CD4-positive, alpha-beta T cell (primary cell): Measurements from ENCODE around the gene GJD4. TPM values are rescaled to one million over a fixed set of nuclear protein-coding genes. Genes with fewer than 3 reads are reported as not detected.

Experiments
- ATAC-seq: fragments of 200-7000 bp; cut with Tn5 transposase; one replicate; pipeline ENCODE4 v1.10.0; 2022; ENCODE audit warnings: mild to moderate bottlenecking; ENCODE audit not compliant: poor library complexity
- CTCF ChIA-PET: fragments of 350-600 bp; sonication (Branson Sonifier 250); formaldehyde crosslinking; loops from one replicate; lab custom pipeline; 2021; ENCODE audit warnings: antibody characterized with exemption, inconsistent platforms; lab: Charles Lee
- POLR2A ChIA-PET: fragments of 350-600 bp; sonication (Branson Sonifier 250); formaldehyde crosslinking; loops from one replicate; lab custom pipeline; 2021; ENCODE audit warnings: antibody characterized with exemption, inconsistent platforms; lab: Charles Lee
- DNase-seq, 14 experiments: peaks; one replicate each; pipeline ENCODE4 v3.0.0-alpha.2; 2013 to 2020; ENCODE audit warnings: mixed read lengths in 2 of 14
- H3K27ac ChIP-seq, 2 donors: one replicate each; pipeline versions ENCODE4 v1.5.1 to v1.7.0; 2013; ENCODE audit warnings: low read length in 2 of 2, low read depth in 1 of 2, mild to moderate bottlenecking in 1 of 2
- H3K27me3 ChIP-seq, 2 experiments: 1 replicate in 1 of 2; 2 replicates in 1 of 2; pipeline versions ENCODE4 v1.6.1 to v1.7.0; 2013; ENCODE audit warnings: low read length in 2 of 2, control low read depth in 1 of 2, mild to moderate bottlenecking in 1 of 2, moderate library complexity in 1 of 2; ENCODE audit not compliant: insufficient read depth in 2 of 2, control insufficient read depth in 1 of 2
- H3K36me3 ChIP-seq: one replicate; pipeline ENCODE4 v1.6.1; 2013; ENCODE audit warnings: low read length, control low read depth; ENCODE audit not compliant: insufficient read depth
- H3K4me1 ChIP-seq: one replicate; pipeline ENCODE4 v1.6.1; 2013; ENCODE audit warnings: low read length, control low read depth; ENCODE audit not compliant: insufficient read depth
- H3K4me3 ChIP-seq: one replicate; pipeline ENCODE4 v1.5.1; 2013; ENCODE audit warnings: mild to moderate bottlenecking, low read length, moderate library complexity
- H3K9me3 ChIP-seq, 2 experiments: 1 replicate in 1 of 2; 2 replicates in 1 of 2; pipeline versions ENCODE4 v1.6.1 to v1.7.0; 2013; ENCODE audit warnings: low read length in 2 of 2, mild to moderate bottlenecking in 2 of 2, control low read depth in 1 of 2, moderate library complexity in 1 of 2; ENCODE audit not compliant: control insufficient read depth in 1 of 2, insufficient read depth in 1 of 2
- H3K27ac Mint-ChIP-seq: one replicate; pipeline ENCODE4 v1.8.0; 2020; ENCODE audit warnings: mixed read lengths
- H3K27me3 Mint-ChIP-seq: one replicate; pipeline ENCODE4 v1.8.0; 2021; ENCODE audit warnings: mixed read lengths
- H3K36me3 Mint-ChIP-seq: one replicate; pipeline ENCODE4 v1.8.0; 2021; ENCODE audit warnings: low read depth, mixed read lengths
- H3K4me1 Mint-ChIP-seq: one replicate; pipeline ENCODE4 v1.8.0; 2021; ENCODE audit warnings: low read depth, mixed read lengths
- H3K4me3 Mint-ChIP-seq: one replicate; pipeline ENCODE4 v1.8.0; 2020; ENCODE audit warnings: mild to moderate bottlenecking, mixed read lengths
- H3K9me3 Mint-ChIP-seq: one replicate; pipeline ENCODE4 v1.8.0; 2020; ENCODE audit warnings: mixed read lengths
- intact Hi-C, 2 experiments: fragments of 100-400 bp; cut with DNase I in 1 of 2; cut with micrococcal nuclease in 1 of 2; formaldehyde crosslinking; loops; one replicate each; pipeline versions ENCODE4 v1.15.1 to v1.9.0; 2023 to 2025; cut with DNase I, micrococcal nuclease
- total RNA-seq, 174 experiments: library from RNA in 2 of 174; stranded (reverse) in 2 of 174; gene quantifications; one replicate each; pipeline ENCODE4 v1.2.3 and lab custom pipeline; 2021 to 2026
- TF ChIP-seq, protein P1 (sequence below): fragments of 200-600 bp; IDR thresholded peaks from one replicate; pipeline ENCODE4 v1.8.0; 2022; ENCODE audit warnings: antibody characterized with exemption, mild to moderate bottlenecking

GJD4 gene
- total RNA-seq, 2 experiments from 2014 or later = not detected

DNA sequence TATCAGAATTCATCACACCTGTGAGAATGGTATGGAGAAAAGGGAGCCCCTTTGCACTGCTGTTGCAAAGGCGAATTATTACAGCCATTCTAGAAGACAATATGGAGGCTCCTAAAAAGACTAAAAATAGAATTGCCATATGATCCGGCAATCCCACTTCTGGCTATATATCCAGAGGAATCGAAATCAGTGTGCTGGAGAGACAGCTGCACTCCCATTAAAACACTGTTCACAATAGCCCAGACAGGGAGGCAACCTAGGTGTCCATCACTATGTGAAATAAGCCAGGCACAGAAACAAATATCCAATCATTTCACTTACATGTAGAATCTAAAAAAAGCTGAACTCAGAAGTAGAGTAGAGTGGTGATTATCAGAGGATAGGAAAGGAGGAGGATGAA, 26.0 kb upstream of the GJD4 start:
- no peaks in the 10 kb centered on the region for H3K4me1 Mint-ChIP-seq
- H3K27ac ChIP-seq = no peak overlapping the region
- H3K27me3 Mint-ChIP-seq = no peaks in the 10 kb centered on the region
- H3K9me3 ChIP-seq = peaks cover 0 to 10% of the 10 kb centered on the region in 2 experiments
- intact Hi-C loops = no loop called here
- no peaks in the 10 kb centered on the region for H3K4me1 ChIP-seq
- ATAC-seq (no peak), DNase-seq (no peak)
- H3K36me3 Mint-ChIP-seq = peaks cover 11% of the 10 kb centered on the region
- no peaks in the 10 kb centered on the region for H3K36me3 ChIP-seq
- no peaks in the 10 kb centered on the region for H3K27me3 ChIP-seq
- TF ChIP-seq, protein P1, sequence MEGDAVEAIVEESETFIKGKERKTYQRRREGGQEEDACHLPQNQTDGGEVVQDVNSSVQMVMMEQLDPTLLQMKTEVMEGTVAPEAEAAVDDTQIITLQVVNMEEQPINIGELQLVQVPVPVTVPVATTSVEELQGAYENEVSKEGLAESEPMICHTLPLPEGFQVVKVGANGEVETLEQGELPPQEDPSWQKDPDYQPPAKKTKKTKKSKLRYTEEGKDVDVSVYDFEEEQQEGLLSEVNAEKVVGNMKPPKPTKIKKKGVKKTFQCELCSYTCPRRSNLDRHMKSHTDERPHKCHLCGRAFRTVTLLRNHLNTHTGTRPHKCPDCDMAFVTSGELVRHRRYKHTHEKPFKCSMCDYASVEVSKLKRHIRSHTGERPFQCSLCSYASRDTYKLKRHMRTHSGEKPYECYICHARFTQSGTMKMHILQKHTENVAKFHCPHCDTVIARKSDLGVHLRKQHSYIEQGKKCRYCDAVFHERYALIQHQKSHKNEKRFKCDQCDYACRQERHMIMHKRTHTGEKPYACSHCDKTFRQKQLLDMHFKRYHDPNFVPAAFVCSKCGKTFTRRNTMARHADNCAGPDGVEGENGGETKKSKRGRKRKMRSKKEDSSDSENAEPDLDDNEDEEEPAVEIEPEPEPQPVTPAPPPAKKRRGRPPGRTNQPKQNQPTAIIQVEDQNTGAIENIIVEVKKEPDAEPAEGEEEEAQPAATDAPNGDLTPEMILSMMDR = no peak
- no peaks in the 10 kb centered on the region for H3K9me3 Mint-ChIP-seq
- H3K4me3 ChIP-seq = no peak overlapping the region
- ChIA-PET POLR2A (no interaction called here), CTCF (interaction anchor here (1.3 kb wide), 1 partner anchor 16 kb away, joined by 3 read pairs; no protein-coding TSS in a partner anchor)
- no peak overlapping the region for H3K4me3 Mint-ChIP-seq
- no peak overlapping the region for H3K27ac Mint-ChIP-seq

DNA sequence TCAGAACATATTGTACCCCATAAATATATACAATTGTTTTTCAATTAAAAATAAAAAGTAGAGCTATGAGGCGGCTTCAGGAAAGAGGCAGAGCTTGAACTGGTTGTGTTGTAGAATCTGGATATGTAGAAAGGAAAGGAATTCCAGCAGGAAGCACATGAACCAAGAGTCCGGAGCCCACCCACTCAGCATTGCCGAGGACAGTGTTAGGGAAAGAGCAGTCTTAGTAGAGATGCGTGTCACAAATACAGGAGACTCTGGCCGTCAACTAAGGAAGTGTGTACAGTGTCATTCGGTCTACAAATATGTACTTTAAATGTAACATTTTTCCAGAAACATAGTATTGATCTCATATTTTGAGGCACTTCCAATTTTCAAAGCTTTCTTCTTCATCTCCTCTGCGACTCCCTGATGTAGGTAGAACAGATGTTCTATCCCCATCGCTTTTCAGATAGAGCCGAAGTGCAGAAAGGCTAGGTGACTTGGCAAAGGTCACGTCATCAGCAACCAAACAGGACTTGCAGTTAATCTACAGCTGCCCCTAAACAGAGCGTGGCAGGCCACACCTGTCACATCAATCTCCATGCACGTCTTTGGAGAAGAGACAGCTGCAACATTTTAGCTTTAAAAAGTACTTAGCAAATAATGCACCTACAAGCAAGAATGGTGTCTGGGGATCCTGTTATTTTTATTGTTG, 25.3 kb upstream of the GJD4 start:
- peaks cover 0 to 10% of the 10 kb centered on the region in 2 experiments for H3K9me3 ChIP-seq
- no peaks in the 10 kb centered on the region for H3K36me3 ChIP-seq
- Mint-ChIP-seq H3K36me3 (peaks cover 6% of the 10 kb centered on the region), H3K27me3 (no peaks in the 10 kb centered on the region), H3K9me3 (no peaks in the 10 kb centered on the region), H3K27ac (no peak overlapping the region), H3K4me1 (no peaks in the 10 kb centered on the region), H3K4me3 (no peak overlapping the region)
- no peaks in the 10 kb centered on the region for H3K4me1 ChIP-seq
- POLR2A ChIA-PET = interaction anchor here (0.6 kb wide), 1 partner anchor 465 kb away, joined by 3 read pairs; no protein-coding TSS in a partner anchor
- DNase-seq = no peak
- CTCF ChIA-PET = no interaction called here
- intact Hi-C loops = no loop called here
- H3K27me3 ChIP-seq = no peaks in the 10 kb centered on the region
- TF ChIP-seq, protein P1 = no peak
- ATAC-seq = no peak
- no peak overlapping the region for H3K4me3 ChIP-seq
- H3K27ac ChIP-seq = no peak overlapping the region

DNA sequence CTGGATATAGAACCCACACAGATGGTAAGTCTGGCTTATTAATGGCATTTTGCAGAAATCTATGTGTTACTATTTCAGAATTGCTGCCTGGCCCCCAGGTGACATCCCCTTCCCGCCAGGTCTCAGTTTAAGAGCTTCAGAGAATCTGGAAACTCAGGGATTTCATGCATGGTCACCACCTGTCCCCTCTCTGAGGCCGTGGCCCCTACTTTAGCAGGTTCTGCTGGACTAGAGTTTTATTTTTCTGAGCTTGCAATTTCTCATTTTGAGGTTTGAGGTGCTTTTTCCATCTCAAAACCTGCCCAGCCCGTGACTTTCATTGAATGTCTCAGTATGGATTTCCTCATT, 24.7 kb upstream of the GJD4 start:
- H3K9me3 ChIP-seq = peaks cover 0 to 13% of the 10 kb centered on the region in 2 experiments
- ATAC-seq (no peak), DNase-seq (no peak)
- intact Hi-C loops = no loop called here
- ChIA-PET POLR2A (interaction anchor here (0.6 kb wide), 1 partner anchor 465 kb away, joined by 3 read pairs; no protein-coding TSS in a partner anchor), CTCF (interaction anchor here (1.4 kb wide), 1 partner anchor 17 kb away, joined by 4 read pairs; no protein-coding TSS in a partner anchor)
- Mint-ChIP-seq H3K4me3 (no peak overlapping the region), H3K9me3 (no peaks in the 10 kb centered on the region), H3K27ac (no peak overlapping the region), H3K36me3 (peaks cover 3% of the 10 kb centered on the region), H3K27me3 (peaks cover 4% of the 10 kb centered on the region), H3K4me1 (no peaks in the 10 kb centered on the region)
- H3K4me1 ChIP-seq = no peaks in the 10 kb centered on the region
- TF ChIP-seq, protein P1 = no peak
- no peaks in the 10 kb centered on the region for H3K27me3 ChIP-seq
- H3K27ac ChIP-seq = no peak overlapping the region
- H3K4me3 ChIP-seq = no peak overlapping the region
- H3K36me3 ChIP-seq = no peaks in the 10 kb centered on the region
